Measurements from ENCODE around the gene CMKLR1.

- TF ChIP-seq, protein P1, sequence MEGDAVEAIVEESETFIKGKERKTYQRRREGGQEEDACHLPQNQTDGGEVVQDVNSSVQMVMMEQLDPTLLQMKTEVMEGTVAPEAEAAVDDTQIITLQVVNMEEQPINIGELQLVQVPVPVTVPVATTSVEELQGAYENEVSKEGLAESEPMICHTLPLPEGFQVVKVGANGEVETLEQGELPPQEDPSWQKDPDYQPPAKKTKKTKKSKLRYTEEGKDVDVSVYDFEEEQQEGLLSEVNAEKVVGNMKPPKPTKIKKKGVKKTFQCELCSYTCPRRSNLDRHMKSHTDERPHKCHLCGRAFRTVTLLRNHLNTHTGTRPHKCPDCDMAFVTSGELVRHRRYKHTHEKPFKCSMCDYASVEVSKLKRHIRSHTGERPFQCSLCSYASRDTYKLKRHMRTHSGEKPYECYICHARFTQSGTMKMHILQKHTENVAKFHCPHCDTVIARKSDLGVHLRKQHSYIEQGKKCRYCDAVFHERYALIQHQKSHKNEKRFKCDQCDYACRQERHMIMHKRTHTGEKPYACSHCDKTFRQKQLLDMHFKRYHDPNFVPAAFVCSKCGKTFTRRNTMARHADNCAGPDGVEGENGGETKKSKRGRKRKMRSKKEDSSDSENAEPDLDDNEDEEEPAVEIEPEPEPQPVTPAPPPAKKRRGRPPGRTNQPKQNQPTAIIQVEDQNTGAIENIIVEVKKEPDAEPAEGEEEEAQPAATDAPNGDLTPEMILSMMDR (IDR thresholded peaks at IDR 0.05; ENCODE audit: low read depth, low read length, missing input control), result no peak
- TF ChIP-seq, protein P2, sequence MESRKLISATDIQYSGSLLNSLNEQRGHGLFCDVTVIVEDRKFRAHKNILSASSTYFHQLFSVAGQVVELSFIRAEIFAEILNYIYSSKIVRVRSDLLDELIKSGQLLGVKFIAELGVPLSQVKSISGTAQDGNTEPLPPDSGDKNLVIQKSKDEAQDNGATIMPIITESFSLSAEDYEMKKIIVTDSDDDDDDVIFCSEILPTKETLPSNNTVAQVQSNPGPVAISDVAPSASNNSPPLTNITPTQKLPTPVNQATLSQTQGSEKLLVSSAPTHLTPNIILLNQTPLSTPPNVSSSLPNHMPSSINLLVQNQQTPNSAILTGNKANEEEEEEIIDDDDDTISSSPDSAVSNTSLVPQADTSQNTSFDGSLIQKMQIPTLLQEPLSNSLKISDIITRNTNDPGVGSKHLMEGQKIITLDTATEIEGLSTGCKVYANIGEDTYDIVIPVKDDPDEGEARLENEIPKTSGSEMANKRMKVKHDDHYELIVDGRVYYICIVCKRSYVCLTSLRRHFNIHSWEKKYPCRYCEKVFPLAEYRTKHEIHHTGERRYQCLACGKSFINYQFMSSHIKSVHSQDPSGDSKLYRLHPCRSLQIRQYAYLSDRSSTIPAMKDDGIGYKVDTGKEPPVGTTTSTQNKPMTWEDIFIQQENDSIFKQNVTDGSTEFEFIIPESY (IDR thresholded peaks at IDR 0.05), result no peak
- TF ChIP-seq YY1 (IDR thresholded peaks at IDR 0.05) (no peak), GABPA (IDR thresholded peaks at IDR 0.05 in 1 of 2, conservative IDR thresholded peaks at IDR 0.05 in 1 of 2) (no peak), EGR1 (IDR thresholded peaks at IDR 0.05; ENCODE audit: low read depth in 2 of 2) (no peak), MAX (IDR thresholded peaks at IDR 0.05) (no peak), RAD21 (IDR thresholded peaks at IDR 0.05) (no peak), SP1 (IDR thresholded peaks at IDR 0.05) (no peak), TAF1 (conservative IDR thresholded peaks at IDR 0.05) (no peak)
- TF ChIP-seq, protein P3, sequence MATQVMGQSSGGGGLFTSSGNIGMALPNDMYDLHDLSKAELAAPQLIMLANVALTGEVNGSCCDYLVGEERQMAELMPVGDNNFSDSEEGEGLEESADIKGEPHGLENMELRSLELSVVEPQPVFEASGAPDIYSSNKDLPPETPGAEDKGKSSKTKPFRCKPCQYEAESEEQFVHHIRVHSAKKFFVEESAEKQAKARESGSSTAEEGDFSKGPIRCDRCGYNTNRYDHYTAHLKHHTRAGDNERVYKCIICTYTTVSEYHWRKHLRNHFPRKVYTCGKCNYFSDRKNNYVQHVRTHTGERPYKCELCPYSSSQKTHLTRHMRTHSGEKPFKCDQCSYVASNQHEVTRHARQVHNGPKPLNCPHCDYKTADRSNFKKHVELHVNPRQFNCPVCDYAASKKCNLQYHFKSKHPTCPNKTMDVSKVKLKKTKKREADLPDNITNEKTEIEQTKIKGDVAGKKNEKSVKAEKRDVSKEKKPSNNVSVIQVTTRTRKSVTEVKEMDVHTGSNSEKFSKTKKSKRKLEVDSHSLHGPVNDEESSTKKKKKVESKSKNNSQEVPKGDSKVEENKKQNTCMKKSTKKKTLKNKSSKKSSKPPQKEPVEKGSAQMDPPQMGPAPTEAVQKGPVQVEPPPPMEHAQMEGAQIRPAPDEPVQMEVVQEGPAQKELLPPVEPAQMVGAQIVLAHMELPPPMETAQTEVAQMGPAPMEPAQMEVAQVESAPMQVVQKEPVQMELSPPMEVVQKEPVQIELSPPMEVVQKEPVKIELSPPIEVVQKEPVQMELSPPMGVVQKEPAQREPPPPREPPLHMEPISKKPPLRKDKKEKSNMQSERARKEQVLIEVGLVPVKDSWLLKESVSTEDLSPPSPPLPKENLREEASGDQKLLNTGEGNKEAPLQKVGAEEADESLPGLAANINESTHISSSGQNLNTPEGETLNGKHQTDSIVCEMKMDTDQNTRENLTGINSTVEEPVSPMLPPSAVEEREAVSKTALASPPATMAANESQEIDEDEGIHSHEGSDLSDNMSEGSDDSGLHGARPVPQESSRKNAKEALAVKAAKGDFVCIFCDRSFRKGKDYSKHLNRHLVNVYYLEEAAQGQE (IDR thresholded peaks at IDR 0.05), result no peak
Measured at GRCh38 chr12:108295641-108296040, 43.5 kb downstream of the CMKLR1 start.

Data from liver (tissue), 3 donors.